Astrocyte of the cerebellum (primary cell): Measurements from ENCODE around the gene DLD.
"Not testable (repeated sequence)": the region's sequence is repeated elsewhere in the genome, so short reads cannot be mapped to it uniquely, and the experiment has no call there.

Experiments
- DNase-seq: peaks from one replicate; pipeline ENCODE4 v3.0.0-alpha.2; 2011; ENCODE audit warnings: low read depth
- H3K4me3 ChIP-seq: 2 replicates; pipeline ENCODE4 v1.5.1; 2011; ENCODE audit warnings: mild to moderate bottlenecking, low read depth, low read length, moderate library complexity
- in situ Hi-C: cut with HindIII; loops from 2 replicates; pipeline ENCODE4 v1.10.0; 2017; ENCODE audit warnings: low sequenced_read_pairs
- TF ChIP-seq, protein P1 (sequence below): IDR thresholded peaks from 2 replicates; pipeline ENCODE4 v1.5.1; 2012; ENCODE audit warnings: low read length, low read depth, moderate library complexity, mild to moderate bottlenecking; ENCODE audit errors: missing control alignments

The DLD gene

DNA sequence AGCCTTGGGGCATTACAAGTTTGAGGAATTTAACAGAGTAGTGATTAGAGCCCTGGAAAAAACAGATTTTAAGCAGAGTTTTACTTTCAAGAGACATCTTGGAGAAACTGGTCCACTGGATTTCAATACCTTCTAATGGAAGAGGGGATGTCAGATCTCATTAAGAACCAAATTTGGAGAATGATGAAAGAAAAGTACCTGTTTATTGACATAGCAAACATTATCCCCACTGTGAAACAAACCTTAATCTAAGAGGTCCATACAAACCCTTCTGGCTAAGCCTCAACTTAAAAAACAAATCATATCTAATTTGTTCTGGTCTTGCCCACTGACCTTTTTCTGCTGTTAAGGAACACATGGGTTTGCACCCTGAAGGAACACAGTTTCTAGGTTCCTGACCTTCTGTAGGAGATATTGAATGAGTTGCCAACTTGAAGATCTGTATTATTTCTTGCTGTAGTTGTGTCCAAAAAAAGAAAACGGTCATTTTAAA, 58.5 kb downstream of the DLD start:
- TF ChIP-seq, protein P1, sequence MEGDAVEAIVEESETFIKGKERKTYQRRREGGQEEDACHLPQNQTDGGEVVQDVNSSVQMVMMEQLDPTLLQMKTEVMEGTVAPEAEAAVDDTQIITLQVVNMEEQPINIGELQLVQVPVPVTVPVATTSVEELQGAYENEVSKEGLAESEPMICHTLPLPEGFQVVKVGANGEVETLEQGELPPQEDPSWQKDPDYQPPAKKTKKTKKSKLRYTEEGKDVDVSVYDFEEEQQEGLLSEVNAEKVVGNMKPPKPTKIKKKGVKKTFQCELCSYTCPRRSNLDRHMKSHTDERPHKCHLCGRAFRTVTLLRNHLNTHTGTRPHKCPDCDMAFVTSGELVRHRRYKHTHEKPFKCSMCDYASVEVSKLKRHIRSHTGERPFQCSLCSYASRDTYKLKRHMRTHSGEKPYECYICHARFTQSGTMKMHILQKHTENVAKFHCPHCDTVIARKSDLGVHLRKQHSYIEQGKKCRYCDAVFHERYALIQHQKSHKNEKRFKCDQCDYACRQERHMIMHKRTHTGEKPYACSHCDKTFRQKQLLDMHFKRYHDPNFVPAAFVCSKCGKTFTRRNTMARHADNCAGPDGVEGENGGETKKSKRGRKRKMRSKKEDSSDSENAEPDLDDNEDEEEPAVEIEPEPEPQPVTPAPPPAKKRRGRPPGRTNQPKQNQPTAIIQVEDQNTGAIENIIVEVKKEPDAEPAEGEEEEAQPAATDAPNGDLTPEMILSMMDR, result no peak
- H3K4me3 ChIP-seq, result no peak overlapping the region
- DNase-seq, result no peak
- in situ Hi-C loops, result no loop called here

DNA sequence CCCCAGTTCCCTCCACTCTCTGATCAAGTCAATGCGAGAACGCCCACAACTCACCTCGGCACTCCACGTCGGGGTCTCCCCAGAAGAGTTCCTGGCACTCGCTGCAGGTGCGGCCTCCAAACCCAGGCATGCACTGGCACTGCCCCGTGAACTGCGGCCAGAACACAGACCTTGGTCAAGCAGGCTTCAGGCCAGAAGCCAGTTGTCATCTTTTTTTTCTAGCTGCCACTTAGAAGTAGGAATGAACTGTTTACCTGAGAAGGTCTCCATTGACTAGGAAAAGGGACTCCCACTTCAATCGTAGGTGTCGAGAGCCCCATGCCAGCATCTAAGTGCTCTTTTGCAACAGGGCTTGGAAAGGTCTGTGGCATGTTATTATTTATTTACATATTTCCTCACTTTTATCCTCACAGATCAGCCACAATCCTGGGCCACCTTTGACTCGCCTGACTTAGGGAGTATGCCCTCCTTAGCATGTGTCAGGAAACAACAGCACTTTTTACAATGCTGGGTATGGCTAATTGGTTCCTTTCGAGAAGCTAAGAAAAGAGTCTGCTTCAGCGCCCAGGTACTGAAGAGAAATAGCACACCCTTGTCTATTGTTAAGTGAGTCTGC, 60.3 kb downstream of the DLD start:
- DNase-seq, result no peak
- no peak overlapping the region for H3K4me3 ChIP-seq
- in situ Hi-C loops, result no loop called here
- TF ChIP-seq, protein P1, result no peak

DNA sequence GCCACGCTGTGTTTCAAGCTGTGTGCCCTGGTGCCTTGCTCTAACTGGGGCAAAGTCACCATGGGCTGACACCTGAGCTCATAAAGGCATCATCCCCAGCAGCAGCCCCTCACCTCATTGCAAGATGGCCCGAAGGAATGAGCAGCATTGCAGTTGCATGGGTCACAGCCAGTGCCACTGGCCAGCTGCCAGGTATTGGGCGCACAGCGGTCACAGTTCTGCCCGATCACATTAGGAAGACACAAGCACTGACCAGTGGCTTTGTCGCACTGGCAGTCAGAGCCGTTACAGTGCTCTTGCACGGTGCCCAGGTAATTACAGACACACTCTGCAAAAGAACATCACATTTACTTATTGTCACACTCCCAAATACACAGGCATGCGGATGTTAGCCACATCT, 60.9 kb downstream of the DLD start:
- no peak overlapping the region for H3K4me3 ChIP-seq
- DNase-seq, result no peak
- in situ Hi-C loops, result no loop called here
- TF ChIP-seq, protein P1, result no peak

DNA sequence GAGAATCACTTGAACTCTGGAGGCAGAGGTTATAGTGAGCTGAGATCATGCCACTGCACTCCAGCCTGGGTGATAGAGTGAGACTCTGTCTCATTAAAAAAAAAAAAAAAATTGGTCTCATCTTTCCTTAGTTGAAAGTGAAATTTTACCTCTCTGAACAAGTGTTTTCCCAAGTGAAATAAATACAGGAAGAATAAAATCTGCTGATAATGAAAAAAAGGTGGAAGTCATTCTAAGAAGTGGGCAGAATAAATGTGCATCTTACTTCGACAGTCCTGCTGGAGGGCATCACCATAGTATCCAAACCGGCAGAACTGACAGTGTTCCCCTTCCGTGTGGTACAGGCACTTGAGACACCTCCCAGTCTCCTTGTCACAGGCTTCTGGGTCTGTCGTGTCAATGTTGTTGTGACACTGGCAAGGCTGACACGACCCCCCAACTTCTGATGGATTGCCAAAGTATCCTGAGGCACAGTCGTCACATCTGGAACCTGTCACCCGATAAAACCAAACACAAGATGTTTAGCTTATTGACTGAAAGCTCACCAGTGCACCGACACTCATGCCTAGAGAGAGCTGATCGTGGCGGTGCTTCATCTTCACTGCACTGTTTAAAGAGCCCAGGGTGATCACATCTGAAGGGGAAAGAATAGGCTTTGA, 62.4 kb downstream of the DLD start:
- TF ChIP-seq, protein P1, result no peak
- in situ Hi-C loops, result no loop called here
- DNase-seq, result no peak
- H3K4me3 ChIP-seq, result no peak overlapping the region

DNA sequence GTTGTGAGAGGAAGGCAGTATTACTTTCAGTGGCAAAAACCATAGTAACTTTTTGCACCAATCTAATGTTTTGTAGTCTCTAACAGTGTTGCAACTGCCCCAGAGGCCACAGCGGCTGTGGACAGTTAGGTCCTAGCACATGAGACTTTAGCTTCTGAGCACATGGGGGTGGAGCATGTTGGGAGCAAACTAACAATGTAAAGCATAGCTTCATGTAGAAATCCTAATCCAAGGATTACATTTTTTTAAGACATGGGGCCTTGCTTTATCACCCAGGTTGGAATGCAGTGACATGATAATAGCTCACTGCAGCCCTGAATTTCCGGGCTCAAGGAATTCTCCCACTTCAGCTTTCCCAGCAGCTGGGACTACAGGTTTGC, 62.9 kb downstream of the DLD start:
- TF ChIP-seq, protein P1, result no peak
- in situ Hi-C loops, result no loop called here
- H3K4me3 ChIP-seq, result no peak overlapping the region
- DNase-seq, result no peak

DNA sequence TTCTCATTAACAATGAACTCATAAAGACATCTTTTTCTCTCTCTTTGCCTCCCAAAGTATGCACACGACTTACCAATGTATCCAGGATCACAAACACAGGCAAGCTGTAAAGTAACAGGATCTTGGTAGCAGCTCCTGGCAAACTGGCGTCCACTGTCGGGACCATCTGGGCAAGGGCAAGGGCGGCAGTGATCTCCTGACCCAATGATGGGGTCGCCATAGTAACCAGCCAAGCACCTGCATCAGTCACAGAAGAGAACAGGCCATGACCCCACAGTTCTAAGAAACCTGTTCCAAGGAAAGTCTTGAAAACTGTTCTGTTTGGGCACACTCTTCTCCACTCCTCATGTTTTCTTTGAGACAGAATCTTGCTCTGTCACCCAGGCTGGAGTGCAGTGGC, 64.4 kb downstream of the DLD start:
- in situ Hi-C loops, result no loop called here
- DNase-seq, result no peak
- TF ChIP-seq, protein P1, result no peak
- no peak overlapping the region for H3K4me3 ChIP-seq

DNA sequence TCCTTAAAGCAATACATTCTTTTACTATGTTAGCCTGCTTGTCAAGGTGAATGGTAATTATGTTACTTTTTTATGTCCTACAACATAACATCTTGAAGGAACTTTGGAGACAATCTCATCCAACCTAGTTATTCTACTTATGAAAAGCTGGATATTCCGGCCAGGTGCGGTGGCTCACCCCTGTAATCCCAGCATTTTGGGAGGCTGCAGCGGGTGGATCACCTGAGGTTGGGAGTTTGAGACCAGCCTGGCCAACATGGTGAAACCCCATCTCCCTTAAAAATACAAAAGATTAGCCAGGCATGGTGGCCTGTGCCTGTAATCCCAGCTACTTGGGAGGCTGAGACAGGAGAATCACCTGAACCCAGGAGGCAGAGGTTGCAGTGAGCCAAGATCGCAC, 66.0 kb downstream of the DLD start:
- in situ Hi-C loops, H3K4me3 ChIP-seq, DNase-seq: not testable (repeated sequence)
